ENCODE results near the gene PRR12.

DNA sequence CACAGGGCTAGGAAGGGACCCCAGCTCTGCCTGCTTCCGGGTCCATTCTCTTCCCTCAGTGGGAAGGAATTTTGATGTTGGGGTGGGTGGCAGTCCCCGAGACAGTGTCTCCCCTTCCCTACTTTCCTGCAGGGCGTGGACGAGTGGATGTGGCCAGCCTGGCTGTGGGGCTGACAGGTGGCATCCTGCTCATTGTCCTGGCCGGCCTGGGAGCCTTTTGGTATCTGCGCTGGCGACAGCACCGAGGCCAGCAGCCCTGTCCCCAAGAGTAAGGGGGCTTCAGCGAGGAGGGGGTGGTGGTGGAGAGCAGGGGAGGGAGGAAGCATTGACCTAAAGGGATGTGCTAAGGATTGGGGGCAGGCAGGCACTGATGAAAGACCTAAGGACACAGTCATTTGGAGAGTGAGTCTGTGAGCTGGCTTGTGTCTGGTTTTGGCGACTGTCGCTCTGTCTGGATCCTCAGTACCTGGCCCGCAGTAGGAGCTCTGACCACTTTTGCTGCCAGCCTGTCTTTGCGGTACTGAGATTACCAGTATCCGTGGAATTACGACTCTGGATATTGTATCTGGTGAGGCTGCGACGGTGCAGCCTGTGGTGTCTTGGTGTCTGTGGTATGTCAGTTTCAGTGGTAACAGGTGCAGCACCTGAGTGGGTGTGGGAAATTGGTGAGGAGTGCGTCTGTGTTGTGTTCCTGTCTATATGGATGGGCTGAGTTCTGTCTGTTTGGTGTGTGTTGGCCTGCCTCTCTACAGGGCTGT lies 2.4 kb upstream of the PRR12 start:
- TF ChIP-seq MYNN (tag by site-specific recombination; IDR thresholded peaks at IDR 0.05; ENCODE audit: borderline replicate concordance) = no peak
- TF ChIP-seq, protein P1, sequence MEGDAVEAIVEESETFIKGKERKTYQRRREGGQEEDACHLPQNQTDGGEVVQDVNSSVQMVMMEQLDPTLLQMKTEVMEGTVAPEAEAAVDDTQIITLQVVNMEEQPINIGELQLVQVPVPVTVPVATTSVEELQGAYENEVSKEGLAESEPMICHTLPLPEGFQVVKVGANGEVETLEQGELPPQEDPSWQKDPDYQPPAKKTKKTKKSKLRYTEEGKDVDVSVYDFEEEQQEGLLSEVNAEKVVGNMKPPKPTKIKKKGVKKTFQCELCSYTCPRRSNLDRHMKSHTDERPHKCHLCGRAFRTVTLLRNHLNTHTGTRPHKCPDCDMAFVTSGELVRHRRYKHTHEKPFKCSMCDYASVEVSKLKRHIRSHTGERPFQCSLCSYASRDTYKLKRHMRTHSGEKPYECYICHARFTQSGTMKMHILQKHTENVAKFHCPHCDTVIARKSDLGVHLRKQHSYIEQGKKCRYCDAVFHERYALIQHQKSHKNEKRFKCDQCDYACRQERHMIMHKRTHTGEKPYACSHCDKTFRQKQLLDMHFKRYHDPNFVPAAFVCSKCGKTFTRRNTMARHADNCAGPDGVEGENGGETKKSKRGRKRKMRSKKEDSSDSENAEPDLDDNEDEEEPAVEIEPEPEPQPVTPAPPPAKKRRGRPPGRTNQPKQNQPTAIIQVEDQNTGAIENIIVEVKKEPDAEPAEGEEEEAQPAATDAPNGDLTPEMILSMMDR (tag by site-specific recombination; IDR thresholded peaks at IDR 0.05) = no peak
- no peak for TF ChIP-seq ZNF510 (tag by site-specific recombination; IDR thresholded peaks at IDR 0.05; ENCODE audit: insufficient replicate concordance)
- TF ChIP-seq ZNF16 (tag by site-specific recombination; IDR thresholded peaks at IDR 0.05; ENCODE audit: low read depth) = no peak
- TF ChIP-seq ZNF776 (tag by site-specific recombination; IDR thresholded peaks at IDR 0.05; ENCODE audit: borderline replicate concordance) = no peak
- TF ChIP-seq, protein P2, sequence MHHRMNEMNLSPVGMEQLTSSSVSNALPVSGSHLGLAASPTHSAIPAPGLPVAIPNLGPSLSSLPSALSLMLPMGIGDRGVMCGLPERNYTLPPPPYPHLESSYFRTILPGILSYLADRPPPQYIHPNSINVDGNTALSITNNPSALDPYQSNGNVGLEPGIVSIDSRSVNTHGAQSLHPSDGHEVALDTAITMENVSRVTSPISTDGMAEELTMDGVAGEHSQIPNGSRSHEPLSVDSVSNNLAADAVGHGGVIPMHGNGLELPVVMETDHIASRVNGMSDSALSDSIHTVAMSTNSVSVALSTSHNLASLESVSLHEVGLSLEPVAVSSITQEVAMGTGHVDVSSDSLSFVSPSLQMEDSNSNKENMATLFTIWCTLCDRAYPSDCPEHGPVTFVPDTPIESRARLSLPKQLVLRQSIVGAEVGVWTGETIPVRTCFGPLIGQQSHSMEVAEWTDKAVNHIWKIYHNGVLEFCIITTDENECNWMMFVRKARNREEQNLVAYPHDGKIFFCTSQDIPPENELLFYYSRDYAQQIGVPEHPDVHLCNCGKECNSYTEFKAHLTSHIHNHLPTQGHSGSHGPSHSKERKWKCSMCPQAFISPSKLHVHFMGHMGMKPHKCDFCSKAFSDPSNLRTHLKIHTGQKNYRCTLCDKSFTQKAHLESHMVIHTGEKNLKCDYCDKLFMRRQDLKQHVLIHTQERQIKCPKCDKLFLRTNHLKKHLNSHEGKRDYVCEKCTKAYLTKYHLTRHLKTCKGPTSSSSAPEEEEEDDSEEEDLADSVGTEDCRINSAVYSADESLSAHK (tag by site-specific recombination; IDR thresholded peaks at IDR 0.05) = no peak
- no peak for TF ChIP-seq ZFP41 (tag by site-specific recombination; IDR thresholded peaks at IDR 0.05; ENCODE audit: borderline replicate concordance)
- no peak for TF ChIP-seq KLF7 (tag by site-specific recombination; IDR thresholded peaks at IDR 0.05; ENCODE audit: borderline replicate concordance)
- no peak for TF ChIP-seq ZNF335 (tag by site-specific recombination; conservative IDR thresholded peaks at IDR 0.05)

All from HEK293 (cell line).